NCI-H510A treated with DMSO at 0.1 percent for 48 hours (cell line): Measurements from ENCODE around the gene HNRNPC.

Experiments used
- DNase-seq: peaks from one replicate; lab custom pipeline; 2025; lab: John Stamatoyannopoulos, UW

The HNRNPC gene

DNA sequence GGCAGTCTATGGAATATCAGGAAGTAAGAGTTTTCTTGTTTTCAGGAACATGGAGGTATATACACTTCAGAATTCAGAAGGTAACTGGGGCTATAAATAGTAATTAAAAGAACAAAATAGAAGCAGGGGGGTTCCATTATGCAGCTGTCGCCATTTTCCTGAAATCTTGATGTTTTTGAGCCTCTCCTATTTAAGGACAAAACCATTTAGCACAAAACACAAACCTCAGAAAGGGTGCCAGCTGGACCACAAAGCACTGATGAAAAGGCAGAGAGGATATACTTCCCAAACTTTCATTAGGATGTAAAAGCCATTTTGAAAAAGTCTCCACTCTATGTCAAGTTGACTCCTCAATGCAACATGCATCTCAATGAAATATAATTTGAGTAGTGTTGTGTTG, 59.2 kb downstream of the HNRNPC start:
- DNase-seq = no peak

DNA sequence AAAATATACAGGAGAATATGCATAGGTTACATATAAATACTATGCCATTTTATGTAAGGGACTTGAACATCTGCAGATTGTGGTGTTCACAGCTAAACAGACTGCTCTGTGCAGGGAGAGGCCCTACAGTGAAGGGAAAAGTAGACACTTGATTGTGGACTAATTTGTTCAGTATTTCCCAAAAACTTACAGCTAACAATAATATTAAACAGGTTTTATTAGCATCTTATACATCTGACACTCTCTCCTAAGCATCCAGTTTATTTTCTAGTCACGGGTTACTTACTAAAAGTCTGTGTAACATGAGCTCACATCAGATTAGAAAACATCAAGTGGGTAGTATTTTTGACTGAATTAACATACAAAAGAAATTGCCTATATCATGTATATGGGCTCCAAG, 60.1 kb downstream of the HNRNPC start:
- no peak for DNase-seq

DNA sequence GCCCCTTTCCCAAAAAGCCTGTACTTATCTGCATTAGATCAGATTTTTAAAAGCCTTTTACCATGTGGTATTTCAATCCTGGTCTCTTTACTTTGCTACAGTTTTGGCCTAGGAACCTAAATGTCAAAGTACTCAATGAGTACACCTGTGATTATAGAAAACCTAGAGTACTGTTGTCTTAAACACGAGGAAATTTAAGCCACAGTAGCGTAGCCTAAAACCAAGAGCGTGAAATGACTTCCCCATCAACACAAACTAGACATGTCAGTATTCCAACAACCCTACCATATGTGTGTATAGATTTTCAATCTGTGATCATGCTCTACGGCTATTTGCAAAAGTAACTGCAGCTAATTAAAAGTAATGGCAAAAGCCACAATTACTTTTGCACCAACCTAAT, 60.7 kb downstream of the HNRNPC start:
- DNase-seq = no peak

DNA sequence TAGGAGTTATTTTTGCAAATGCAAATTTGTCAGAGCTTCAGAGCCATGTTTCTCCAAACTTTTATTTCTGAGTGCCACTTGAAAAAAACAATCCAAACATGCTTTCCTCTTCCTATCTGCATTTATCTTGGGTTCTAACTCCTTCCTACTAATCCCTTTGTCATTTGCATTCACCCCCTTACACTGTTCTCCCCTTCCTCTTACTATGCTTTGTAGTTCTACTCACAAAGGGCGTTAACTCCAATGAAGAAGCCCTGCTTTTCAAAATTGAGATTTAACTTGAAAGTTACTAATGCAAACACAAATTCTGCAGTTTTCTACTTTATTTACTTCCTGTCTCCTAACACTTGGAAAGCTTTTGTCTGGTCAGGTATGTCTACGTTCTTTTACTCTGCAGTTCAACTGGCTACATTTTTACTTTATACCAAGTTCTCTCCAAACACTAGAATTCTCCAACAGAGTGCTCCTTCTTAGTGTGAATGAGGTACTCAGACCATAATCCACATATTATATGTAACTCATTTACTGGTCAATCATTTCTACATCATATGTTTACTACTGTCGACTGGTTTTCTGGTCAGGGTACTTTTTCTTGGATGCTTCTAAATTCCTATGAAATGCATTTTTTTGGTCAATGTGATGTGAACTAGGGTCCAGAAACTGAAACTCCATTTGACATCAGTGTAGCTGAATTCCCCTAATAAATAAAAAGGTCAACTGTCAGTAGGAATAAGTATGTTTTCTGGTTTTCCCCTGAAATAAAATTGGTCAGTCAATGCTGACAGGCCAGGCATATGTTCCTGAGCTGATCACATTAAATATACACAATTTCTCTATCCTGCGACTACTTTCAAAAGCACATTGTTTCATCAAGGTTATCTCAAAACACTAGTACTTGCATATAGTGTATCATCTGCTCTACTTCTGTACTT, 62.2 kb downstream of the HNRNPC start:
- DNase-seq = no peak

DNA sequence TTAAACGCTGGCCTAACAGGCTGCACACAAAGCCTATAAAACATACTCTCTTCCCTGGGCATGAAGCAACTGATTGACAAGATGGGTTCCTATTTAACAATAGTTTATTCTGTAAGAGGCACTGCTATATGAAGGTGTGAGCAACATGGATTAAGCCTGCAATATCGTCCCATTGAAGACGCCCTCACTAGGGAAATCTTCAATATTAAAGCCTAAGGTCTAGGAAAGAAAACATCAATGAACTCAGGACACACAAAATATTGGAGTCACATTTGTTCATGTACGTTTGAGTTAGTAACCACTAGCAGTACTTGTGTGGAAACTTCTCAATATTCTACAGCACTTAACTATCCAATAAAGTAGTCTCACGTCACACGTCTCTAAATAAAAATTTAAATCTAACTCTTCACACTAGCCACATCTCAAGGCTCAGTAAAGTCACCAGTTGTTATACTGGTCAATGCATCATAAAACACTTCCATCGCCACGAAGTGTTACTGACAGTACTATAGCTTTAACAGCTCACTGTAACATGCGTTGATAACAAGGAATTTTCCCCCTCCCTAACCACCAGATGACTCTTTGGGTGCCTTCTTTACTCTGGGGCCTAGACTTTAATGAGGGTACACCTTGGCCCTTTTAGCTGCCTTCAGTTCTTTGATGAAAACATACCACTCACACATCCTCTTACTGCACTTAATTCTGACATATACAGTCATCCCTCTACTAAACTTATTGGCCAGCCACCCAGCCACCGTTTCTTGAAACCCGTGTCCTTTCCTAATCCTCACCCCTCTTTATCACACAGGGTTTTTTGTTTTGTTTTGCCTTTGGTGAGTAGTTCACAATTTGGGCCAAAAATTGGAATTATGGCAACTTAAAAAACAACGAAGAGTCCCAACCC, 63.3 kb downstream of the HNRNPC start:
- no peak for DNase-seq

- DNase-seq = no peak
Measured at GRCh38 chr14:21205026-21205677, 64.1 kb downstream of the HNRNPC start.

- no peak for DNase-seq
Measured at GRCh38 chr14:21204167-21205025, 64.8 kb downstream of the HNRNPC start.

- DNase-seq = no peak
Measured at GRCh38 chr14:21203470-21204166, 65.6 kb downstream of the HNRNPC start.

DNA sequence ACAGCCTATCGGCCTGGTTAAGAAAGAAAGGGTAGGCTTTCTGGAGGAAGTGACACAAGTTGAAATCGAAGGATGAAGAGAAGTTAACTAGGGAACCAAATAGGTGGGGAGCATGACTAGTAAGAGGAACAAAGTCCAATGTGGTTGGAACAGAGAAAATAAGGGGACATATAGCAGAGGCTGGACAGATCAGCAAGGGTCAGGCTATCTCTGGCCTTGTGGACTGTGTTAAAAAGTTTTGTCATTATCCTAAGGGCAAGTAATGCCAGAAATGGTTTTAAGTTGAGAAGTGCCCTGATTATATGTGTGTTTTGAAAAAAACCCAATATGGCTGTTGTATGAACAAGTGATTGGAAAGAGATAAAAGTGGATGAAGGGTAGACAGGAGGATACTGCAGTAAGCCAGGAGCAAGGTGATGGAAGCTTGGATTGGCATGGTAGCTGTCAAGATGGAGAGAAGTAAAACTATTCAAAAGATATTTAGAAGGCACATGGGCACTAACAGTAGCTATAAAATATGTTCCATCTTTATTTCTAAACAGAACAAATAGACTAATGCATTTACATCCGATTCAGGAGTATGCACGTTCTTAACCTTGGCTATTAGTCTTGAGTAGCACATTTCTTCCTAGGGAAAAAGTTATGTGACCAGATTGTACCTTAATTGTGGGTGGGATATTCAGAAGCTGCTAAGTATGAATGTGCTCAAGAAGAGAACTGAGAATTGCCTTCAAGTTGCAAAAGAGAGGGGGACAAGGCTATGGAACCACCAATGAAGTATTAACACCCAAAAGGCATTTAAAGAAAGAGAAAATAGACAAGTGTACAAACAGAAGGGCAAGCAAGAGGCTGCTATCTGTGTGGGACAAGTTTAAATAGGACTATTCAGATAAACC, 66.5 kb downstream of the HNRNPC start:
- DNase-seq = no peak

DNA sequence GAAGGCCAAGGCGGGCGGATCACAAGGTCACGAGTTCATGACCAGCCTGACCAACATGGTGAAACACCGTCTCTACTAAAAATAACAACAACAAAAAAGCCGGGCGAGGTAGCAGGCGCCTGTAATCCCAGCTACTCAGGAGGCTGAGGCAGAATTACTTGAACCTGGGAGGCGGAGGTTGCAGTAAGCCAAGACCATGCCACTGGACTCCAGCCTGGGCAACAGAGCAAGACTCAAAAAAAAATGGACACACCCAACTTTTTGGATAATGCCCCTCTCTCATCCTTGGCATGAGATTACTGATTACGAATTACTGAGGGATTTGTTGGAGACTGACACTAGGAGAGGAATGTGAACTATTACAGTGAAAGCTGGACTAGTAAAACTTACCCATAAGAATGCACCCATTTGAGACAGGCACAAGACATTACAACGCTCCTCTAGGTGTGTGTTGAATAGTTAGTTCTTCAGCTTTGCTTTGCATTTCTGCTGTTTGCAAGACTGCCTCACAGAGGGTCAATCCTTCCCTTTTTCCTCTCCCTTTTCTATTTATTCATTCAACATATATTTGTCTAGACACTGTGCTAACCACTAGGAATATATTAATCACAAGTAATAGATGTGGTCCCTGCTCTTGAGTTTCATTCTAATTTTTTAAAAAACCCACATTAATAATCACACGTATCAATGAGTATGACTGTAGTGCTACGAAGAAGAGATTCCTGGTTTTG, 67.3 kb downstream of the HNRNPC start:
- no peak for DNase-seq

GRCh38 chr14:21200752-21201461, 68.3 kb downstream of the HNRNPC start:
- no peak for DNase-seq

DNA sequence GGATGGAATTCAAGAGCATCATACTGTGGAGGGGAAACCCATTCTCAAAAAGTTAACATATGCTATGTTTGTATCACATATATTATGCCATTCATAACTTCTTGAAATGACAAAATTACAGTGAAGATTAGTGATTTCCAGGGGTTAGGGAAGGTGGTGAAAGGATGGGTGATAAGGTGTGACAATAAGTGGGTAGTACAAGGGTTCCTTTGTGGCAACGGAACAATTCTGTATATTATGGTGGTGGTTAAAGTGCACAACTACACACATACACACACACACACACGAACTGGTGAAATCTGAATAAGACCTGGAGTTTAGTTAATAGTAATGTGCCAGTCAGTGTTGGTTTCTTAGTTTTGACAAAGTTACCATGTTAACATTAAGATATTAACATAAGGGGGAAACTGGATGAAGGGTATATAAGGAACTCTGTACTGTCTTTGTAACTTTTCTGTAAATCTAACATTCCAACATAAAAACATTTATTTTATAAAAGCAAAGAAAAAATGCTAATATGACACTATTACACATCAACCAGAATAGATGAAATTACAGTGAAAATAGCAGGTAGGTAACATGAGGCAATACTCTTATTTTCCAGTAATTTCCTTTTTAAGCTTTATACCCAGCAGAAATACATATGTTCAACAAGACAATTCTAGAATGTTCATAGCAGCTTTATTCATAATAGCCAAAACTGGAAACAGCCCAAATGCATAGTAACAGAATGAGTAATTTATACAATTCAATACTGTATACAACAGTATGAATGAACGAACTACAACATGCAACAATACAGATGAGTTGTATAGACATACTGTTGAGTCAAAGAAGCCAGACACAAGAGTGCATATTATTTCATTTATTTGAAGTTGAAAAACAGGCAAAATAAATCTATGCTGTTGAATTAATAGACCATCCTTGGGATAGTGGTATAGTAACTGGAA, 69.4 kb downstream of the HNRNPC start:
- DNase-seq = no peak

GRCh38 chr14:21197418-21198205, 71.6 kb downstream of the HNRNPC start:
- no peak for DNase-seq

DNA sequence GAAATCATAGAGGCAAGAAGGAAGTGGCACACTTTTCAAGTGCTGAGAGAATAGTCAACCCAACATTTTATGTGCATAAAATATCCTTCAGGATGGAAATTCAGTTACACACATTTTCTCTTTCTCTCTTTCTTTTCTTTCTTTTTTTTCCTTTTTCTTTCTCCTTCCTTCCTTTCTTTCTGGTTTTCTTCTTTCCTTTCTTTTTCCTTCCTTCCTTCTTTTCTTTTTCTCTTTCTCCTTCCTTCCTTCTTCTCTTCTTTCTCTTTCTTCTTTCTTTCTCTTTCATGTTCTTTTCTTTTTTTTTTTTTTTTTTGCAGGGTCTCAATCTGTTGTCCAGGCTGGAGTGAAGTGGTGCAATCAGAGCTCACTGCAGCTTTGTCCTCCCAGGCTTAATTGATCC, 74.6 kb downstream of the HNRNPC start:
- DNase-seq = no peak

- DNase-seq = no peak
Measured at GRCh38 chr14:21192875-21193535, 76.2 kb downstream of the HNRNPC start.

GRCh38 chr14:21192447-21192822, 76.8 kb downstream of the HNRNPC start:
- DNase-seq = no peak
